Measurements from ENCODE around the gene SNX5. TPM values are rescaled to one million over a fixed set of nuclear protein-coding genes. Genes with fewer than 3 reads are reported as not detected.
"Not testable (repeated sequence)": the region's sequence is repeated elsewhere in the genome, so short reads cannot be mapped to it uniquely, and the experiment has no call there.

The SNX5 gene
- polyA plus RNA-seq, 4 donors, result 67.8 to 295 (median 79.1) TPM

DNA sequence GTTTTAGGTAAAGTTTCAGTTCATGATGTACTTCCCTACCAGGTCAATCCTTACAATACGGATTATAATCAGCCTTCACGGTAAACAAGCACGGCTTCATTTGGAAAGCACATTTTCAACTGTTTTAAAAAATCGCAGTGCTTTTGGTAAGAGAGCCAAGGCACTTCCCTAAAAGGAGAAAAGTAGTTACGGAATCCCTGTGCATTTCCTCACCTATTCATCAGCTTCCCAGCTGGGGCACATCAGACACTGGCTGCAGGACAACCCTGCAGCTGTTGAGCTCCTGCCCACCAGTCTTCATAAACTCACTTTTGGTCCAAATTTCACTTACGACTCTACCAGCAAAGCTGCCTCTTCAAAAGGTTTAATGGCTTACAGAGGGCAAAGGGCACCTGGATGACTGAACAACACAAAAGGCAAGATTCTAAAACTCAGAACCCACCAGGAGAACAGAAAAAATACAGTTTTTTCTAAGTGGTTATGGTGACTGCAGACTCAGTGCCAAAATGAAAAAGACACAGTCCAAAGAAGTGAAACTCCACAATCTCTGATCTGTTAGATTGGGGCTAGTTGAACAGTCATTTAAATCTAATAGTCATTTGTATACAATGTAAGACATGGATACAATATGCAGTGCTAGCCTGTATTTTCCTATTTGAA lies 7.5 kb downstream of the SNX5 start:
- FAIRE-seq, result no peak
- Histone ChIP-seq H3K4me1 (ENCODE audit: control insufficient read depth in 3 of 3, insufficient read depth in 2 of 3, low read depth in 1 of 3, low read length in 2 of 3) (peaks cover 21 to 74% (median 38%) of the 10 kb centered on the region in 3 donors), H3K27me3 (ENCODE audit: control insufficient read depth in 3 of 3, insufficient read depth in 3 of 3, low read length in 3 of 3) (no peaks in the 10 kb centered on the region), H3K27ac (ENCODE audit: low read depth in 1 of 3, low read length in 2 of 3) (peak overlapping the region; percentile 27 to 55 (median 45)), H3K4me3 (ENCODE audit: low read depth in 1 of 3, low read length in 3 of 3) (no peak overlapping the region), H3K9me3 (ENCODE audit: control insufficient read depth in 2 of 2, insufficient read depth in 1 of 2, low read depth in 1 of 2, low read length in 1 of 2) (no peaks in the 10 kb centered on the region), H3K36me3 (ENCODE audit: control insufficient read depth in 3 of 3, insufficient read depth in 2 of 3, low read depth in 1 of 3, low read length in 3 of 3) (peaks cover 0 to 16% (median under 1%) of the 10 kb centered on the region in 3 donors)
- DNase-seq, result peak; percentile 53 to 70
- 9 to 23% (median 20%) methylated on average over 6 of the region's 6 CpGs for WGBS, 3 donors

DNA sequence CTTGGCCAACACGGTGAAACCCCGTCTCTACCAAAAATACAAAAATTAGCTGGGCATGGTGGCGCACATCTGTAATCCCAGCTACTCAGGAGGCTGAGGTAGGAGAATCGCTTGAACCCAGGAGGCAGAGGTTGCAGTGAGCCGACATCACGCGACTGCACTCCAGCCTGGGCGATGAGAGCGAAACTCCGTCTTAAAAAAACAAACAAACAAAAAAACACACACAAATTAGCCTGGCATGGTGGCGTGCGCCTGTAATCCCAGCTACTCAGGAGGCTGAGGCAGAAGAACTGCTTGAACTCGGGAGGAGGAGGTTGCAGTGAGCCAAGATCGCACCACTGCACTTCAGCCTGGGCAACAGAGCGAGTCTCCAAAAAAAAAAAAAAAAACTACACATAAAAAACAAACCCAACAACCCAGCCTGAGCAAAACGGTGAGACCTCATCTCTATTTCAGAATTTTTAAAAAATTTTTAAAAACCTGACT lies 8.2 kb downstream of the SNX5 start:
- Histone ChIP-seq H3K27ac (ENCODE audit: low read depth in 1 of 3, low read length in 2 of 3) (peak overlapping the region in 2 of 3 donors; percentile 43 to 55), H3K36me3 (ENCODE audit: control insufficient read depth in 3 of 3, insufficient read depth in 2 of 3, low read depth in 1 of 3, low read length in 3 of 3) (peaks cover 0 to 20% (median 5%) of the 10 kb centered on the region in 3 donors), H3K4me1 (ENCODE audit: control insufficient read depth in 3 of 3, insufficient read depth in 2 of 3, low read depth in 1 of 3, low read length in 2 of 3) (peaks cover 21 to 72% (median 38%) of the 10 kb centered on the region in 3 donors)
- H3K27me3 ChIP-seq (ENCODE audit: control insufficient read depth in 3 of 3, insufficient read depth in 3 of 3, low read length in 3 of 3); DNase-seq; FAIRE-seq; H3K4me3 ChIP-seq (ENCODE audit: low read depth in 1 of 3, low read length in 3 of 3); H3K9me3 ChIP-seq (ENCODE audit: control insufficient read depth in 2 of 2, insufficient read depth in 1 of 2, low read depth in 1 of 2, low read length in 1 of 2): not testable (repeated sequence)
- WGBS, 3 donors, result 80 to 86% (median 84%) methylated on average over 16 of the region's 16 CpGs

DNA sequence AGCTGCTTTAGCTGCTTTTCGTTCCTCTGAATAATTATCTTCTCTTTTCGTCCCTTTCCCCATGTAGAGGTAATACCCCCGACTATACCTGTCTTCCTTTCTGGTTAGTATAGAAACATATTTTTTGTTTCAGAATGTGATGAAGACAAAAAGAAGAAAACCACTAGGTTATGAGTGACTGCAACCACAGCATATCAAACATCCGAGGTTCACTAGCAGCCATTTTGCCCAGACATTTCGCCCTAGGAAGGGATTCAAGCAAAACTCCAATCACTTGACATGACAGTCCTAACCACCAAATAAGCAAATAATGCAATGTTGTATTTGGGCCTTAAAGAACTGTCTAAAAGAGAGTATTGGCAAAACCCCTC lies 9.4 kb downstream of the SNX5 start:
- Histone ChIP-seq H3K4me3 (ENCODE audit: low read depth in 1 of 3, low read length in 3 of 3) (no peak overlapping the region), H3K27me3 (ENCODE audit: control insufficient read depth in 3 of 3, insufficient read depth in 3 of 3, low read length in 3 of 3) (no peaks in the 10 kb centered on the region), H3K9me3 (ENCODE audit: control insufficient read depth in 2 of 2, insufficient read depth in 1 of 2, low read depth in 1 of 2, low read length in 1 of 2) (no peaks in the 10 kb centered on the region), H3K36me3 (ENCODE audit: control insufficient read depth in 3 of 3, insufficient read depth in 2 of 3, low read depth in 1 of 3, low read length in 3 of 3) (peaks cover under 1 to 26% (median 5%) of the 10 kb centered on the region in 3 donors), H3K4me1 (ENCODE audit: control insufficient read depth in 3 of 3, insufficient read depth in 2 of 3, low read depth in 1 of 3, low read length in 2 of 3) (peaks cover 14 to 60% (median 26%) of the 10 kb centered on the region in 3 donors), H3K27ac (ENCODE audit: low read depth in 1 of 3, low read length in 2 of 3) (peak overlapping the region; percentile 59 to 78 (median 75))
- no peak for DNase-seq
- FAIRE-seq, result no peak
- 49 to 59% (median 57%) methylated on average over 5 of the region's 5 CpGs for WGBS, 3 donors

DNA sequence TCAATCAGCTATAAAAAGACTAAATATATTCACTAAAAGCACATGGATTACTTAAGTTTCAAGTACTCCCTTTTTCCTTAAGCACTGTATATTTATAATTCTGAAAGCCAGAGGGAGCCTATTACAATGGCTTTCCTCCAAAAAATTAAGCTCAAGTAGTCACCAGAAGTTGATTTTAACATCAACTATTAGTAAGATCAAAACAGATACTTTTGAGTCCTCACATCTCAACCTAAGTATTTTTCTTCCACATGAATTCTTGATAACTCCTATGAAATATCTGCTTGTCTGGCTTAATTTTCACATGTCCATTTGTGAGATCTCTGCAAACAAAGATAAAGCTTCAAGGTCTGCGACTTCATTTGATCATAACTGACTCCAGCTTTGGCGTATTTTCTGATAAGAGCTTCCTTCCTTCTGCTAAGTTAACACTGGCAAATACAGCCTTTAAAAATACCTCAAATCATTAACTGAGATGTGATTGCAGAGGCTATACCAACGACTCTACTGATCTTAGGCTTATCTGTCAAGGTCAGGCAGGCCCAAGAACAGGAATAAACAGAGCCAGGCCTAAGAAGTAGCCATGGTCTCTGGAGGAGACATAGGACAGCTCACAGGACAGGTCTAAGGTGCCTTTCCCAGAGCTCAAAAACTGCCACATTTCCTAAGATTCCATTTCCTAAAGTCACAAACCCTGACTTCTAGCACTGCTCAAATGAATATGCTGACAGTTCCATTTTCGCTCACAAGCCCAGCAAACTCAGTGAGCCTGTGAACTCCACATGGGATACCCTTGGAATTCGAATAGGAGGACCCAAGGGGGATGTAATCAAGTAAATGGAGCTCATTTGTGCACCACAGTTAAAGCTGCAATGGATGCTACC lies 10.0 kb downstream of the SNX5 start:
- WGBS, 3 donors, result 20 to 37% (median 27%) methylated on average over 5 of the region's 5 CpGs
- H3K4me1 ChIP-seq (ENCODE audit: control insufficient read depth in 3 of 3, insufficient read depth in 2 of 3, low read depth in 1 of 3, low read length in 2 of 3), result peaks cover 14 to 54% (median 20%) of the 10 kb centered on the region in 3 donors
- H3K27me3 ChIP-seq (ENCODE audit: control insufficient read depth in 3 of 3, insufficient read depth in 3 of 3, low read length in 3 of 3), result no peaks in the 10 kb centered on the region
- FAIRE-seq (no peak), DNase-seq (peak; percentile 72 to 79)
- H3K9me3 ChIP-seq (ENCODE audit: control insufficient read depth in 2 of 2, insufficient read depth in 1 of 2, low read depth in 1 of 2, low read length in 1 of 2), result no peaks in the 10 kb centered on the region
- peaks cover 4 to 26% (median 8%) of the 10 kb centered on the region in 3 donors for H3K36me3 ChIP-seq (ENCODE audit: control insufficient read depth in 3 of 3, insufficient read depth in 2 of 3, low read depth in 1 of 3, low read length in 3 of 3)
- H3K4me3 ChIP-seq (ENCODE audit: low read depth in 1 of 3, low read length in 3 of 3), result no peak overlapping the region
- peak overlapping the region; percentile 59 to 78 (median 75) for H3K27ac ChIP-seq (ENCODE audit: low read depth in 1 of 3, low read length in 2 of 3)

DNA sequence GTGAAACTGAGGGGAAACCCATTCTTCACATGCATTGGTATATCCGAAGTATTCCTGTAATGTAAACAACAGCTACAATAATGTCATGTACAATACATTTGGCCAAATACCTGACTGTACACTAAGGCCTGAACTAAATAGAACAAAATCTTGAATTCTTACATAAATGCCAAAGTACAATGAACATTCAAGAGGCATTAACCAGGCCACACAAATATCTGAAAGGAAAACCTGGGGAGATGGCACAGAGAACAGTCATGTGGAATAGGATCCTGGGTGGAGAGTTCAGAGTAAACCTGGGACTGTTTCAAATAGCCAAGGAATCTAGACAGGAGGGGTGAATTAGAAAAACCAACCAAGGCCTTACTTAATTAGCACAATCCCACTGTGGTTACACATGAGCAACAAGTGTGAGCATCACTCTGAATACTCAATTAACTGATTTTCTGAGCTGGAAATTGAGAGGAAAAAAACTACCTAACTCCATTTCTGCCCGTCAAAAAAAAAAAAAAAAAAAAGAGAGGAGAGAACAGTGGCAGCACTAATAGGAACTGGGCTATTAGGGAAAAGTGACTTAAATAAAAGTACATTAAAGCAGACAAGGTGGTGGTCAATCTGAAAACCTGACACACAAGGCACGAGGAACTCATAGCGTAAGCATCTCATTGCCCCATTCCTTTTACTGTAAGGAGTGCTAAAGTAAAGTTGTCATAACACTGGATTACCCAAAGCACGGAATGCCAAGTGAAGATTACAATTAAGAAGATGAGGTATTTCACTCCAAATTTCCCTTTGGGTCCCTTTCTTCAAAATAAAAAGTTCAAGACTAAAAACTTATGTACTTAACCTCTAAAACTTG lies 10.9 kb downstream of the SNX5 start:
- Histone ChIP-seq H3K4me3 (ENCODE audit: low read depth in 1 of 3, low read length in 3 of 3) (no peak overlapping the region), H3K4me1 (ENCODE audit: control insufficient read depth in 3 of 3, insufficient read depth in 2 of 3, low read depth in 1 of 3, low read length in 2 of 3) (peaks cover 13 to 47% (median 14%) of the 10 kb centered on the region in 3 donors), H3K36me3 (ENCODE audit: control insufficient read depth in 3 of 3, insufficient read depth in 2 of 3, low read depth in 1 of 3, low read length in 3 of 3) (peaks cover 6 to 27% (median 8%) of the 10 kb centered on the region in 3 donors), H3K27ac (ENCODE audit: low read depth in 1 of 3, low read length in 2 of 3) (peak overlapping the region in 1 of 3 donors; percentile 78), H3K9me3 (ENCODE audit: control insufficient read depth in 2 of 2, insufficient read depth in 1 of 2, low read depth in 1 of 2, low read length in 1 of 2) (no peaks in the 10 kb centered on the region), H3K27me3 (ENCODE audit: control insufficient read depth in 3 of 3, insufficient read depth in 3 of 3, low read length in 3 of 3) (no peaks in the 10 kb centered on the region)
- WGBS, 3 donors, result 37 to 49% (median 42%) methylated on average over 5 of the region's 5 CpGs
- DNase-seq (no peak), FAIRE-seq (no peak)

DNA sequence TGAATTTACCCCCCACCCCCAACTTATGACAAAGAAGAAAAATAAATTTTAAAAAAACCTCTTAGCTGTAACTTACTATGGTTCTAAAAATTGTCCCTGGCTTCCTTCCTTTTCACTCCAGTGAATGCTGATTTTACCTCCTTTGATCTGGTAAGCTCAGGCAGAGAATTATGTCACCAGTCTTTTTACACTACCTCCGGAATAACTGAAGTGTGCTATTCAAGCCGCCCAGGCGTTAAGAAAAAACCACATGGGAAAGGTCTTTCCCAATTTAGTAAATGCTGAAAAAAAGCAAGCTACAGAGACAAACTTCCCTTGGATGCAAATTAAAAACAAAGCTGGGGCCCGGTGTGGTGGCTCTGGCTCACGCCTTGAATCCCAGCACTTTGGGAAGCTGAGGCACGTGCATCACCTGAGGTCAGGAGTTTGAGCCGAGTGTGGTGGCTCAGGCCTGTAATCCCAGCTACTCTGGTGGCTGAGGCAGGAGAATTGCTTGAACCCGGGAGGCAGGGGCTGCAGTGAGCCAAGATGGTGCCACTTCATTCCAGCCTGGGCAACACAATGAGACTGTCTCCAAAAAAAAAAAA lies 12.4 kb downstream of the SNX5 start:
- Histone ChIP-seq H3K27me3 (ENCODE audit: control insufficient read depth in 3 of 3, insufficient read depth in 3 of 3, low read length in 3 of 3) (no peaks in the 10 kb centered on the region), H3K27ac (ENCODE audit: low read depth in 1 of 3, low read length in 2 of 3) (no peak overlapping the region), H3K9me3 (ENCODE audit: control insufficient read depth in 2 of 2, insufficient read depth in 1 of 2, low read depth in 1 of 2, low read length in 1 of 2) (no peaks in the 10 kb centered on the region), H3K36me3 (ENCODE audit: control insufficient read depth in 3 of 3, insufficient read depth in 2 of 3, low read depth in 1 of 3, low read length in 3 of 3) (peaks cover 9 to 28% (median 11%) of the 10 kb centered on the region in 3 donors), H3K4me1 (ENCODE audit: control insufficient read depth in 3 of 3, insufficient read depth in 2 of 3, low read depth in 1 of 3, low read length in 2 of 3) (peaks cover 7 to 34% (median 9%) of the 10 kb centered on the region in 3 donors), H3K4me3 (ENCODE audit: low read depth in 1 of 3, low read length in 3 of 3) (no peak overlapping the region)
- 80 to 91% (median 83%) methylated on average over 8 of the region's 8 CpGs for WGBS, 3 donors
- no peak for DNase-seq
- no peak for FAIRE-seq

DNA sequence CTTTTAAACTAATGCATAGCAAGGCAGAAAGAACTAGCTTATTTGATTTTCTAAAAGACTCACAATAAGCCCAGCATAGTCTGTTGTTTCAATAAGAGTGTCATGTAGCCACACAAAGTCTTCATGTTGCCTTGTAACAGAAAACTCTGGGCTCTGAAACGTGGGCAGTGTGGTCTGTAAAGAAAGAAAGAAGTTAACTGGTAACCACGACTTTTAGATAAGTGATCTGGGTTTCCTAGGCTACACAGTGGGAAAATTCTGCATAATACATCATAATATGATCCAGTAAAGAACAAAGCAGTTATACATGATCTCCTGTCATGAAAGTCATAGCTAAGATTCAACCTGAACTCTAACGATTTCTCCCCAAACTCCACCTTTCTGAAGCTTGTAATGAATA lies 13.3 kb downstream of the SNX5 start:
- H3K27me3 ChIP-seq (ENCODE audit: control insufficient read depth in 3 of 3, insufficient read depth in 3 of 3, low read length in 3 of 3), result no peaks in the 10 kb centered on the region
- WGBS, 3 donors, result 40 to 48% (median 46%) methylated on average over 3 of the region's 3 CpGs
- no peak for FAIRE-seq
- H3K9me3 ChIP-seq (ENCODE audit: control insufficient read depth in 2 of 2, insufficient read depth in 1 of 2, low read depth in 1 of 2, low read length in 1 of 2), result no peaks in the 10 kb centered on the region
- peaks cover 4 to 29% (median 6%) of the 10 kb centered on the region in 3 donors for H3K4me1 ChIP-seq (ENCODE audit: control insufficient read depth in 3 of 3, insufficient read depth in 2 of 3, low read depth in 1 of 3, low read length in 2 of 3)
- DNase-seq, result no peak
- H3K4me3 ChIP-seq (ENCODE audit: low read depth in 1 of 3, low read length in 3 of 3), result no peak overlapping the region
- H3K36me3 ChIP-seq (ENCODE audit: control insufficient read depth in 3 of 3, insufficient read depth in 2 of 3, low read depth in 1 of 3, low read length in 3 of 3), result peaks cover 15 to 28% (median 20%) of the 10 kb centered on the region in 3 donors
- H3K27ac ChIP-seq (ENCODE audit: low read depth in 1 of 3, low read length in 2 of 3), result no peak overlapping the region

Measured in small intestine (tissue), 7 donors.